ENCODE data around the gene DUSP9.

- TF ChIP-seq EZH2 (IDR thresholded peaks at IDR 0.05): no peak
- no peak for TF ChIP-seq CTCF (IDR thresholded peaks at IDR 0.05)
- peak; percentile 24 for TF ChIP-seq EZH2phosphoT487 (IDR thresholded peaks at IDR 0.05)
These were observed 48.3 kb upstream of the DUSP9 start, which contains the start of gene CCNQ for GRCh38 chrX:153598541-153599191.
